ENCODE measurements around the gene TCF25.

- TF ChIP-seq CTCF (IDR thresholded peaks at IDR 0.05) (no peak), SMAD3 (CRISPR knock-in tag; IDR thresholded peaks at IDR 0.05; ENCODE audit: borderline replicate concordance) (no peak), ZNF416 (CRISPR knock-in tag; IDR thresholded peaks at IDR 0.05) (no peak), FOXK1 (CRISPR knock-in tag; IDR thresholded peaks at IDR 0.05) (no peak), ETV6 (CRISPR knock-in tag; IDR thresholded peaks at IDR 0.05) (no peak), HMGXB4 (CRISPR knock-in tag; IDR thresholded peaks at IDR 0.05) (no peak)
- TF ChIP-seq, protein P1, sequence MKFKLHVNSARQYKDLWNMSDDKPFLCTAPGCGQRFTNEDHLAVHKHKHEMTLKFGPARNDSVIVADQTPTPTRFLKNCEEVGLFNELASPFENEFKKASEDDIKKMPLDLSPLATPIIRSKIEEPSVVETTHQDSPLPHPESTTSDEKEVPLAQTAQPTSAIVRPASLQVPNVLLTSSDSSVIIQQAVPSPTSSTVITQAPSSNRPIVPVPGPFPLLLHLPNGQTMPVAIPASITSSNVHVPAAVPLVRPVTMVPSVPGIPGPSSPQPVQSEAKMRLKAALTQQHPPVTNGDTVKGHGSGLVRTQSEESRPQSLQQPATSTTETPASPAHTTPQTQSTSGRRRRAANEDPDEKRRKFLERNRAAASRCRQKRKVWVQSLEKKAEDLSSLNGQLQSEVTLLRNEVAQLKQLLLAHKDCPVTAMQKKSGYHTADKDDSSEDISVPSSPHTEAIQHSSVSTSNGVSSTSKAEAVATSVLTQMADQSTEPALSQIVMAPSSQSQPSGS (CRISPR knock-in tag; IDR thresholded peaks at IDR 0.05; ENCODE audit: borderline replicate concordance, low read depth) = no peak
- TF ChIP-seq, protein P2, sequence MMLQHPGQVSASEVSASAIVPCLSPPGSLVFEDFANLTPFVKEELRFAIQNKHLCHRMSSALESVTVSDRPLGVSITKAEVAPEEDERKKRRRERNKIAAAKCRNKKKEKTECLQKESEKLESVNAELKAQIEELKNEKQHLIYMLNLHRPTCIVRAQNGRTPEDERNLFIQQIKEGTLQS (CRISPR knock-in tag; conservative IDR thresholded peaks at IDR 0.05) = no peak
- TF ChIP-seq, protein P3, sequence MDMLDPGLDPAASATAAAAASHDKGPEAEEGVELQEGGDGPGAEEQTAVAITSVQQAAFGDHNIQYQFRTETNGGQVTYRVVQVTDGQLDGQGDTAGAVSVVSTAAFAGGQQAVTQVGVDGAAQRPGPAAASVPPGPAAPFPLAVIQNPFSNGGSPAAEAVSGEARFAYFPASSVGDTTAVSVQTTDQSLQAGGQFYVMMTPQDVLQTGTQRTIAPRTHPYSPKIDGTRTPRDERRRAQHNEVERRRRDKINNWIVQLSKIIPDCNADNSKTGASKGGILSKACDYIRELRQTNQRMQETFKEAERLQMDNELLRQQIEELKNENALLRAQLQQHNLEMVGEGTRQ (CRISPR knock-in tag; IDR thresholded peaks at IDR 0.05) = no peak
Observed at GRCh38 chr16:89843409-89844350, 29.7 kb upstream of the TCF25 start.
